Left ventricle myocardium inferior (tissue), 1 donor: ENCODE measurements around the gene PLPP4. TPM values are rescaled to one million over a fixed set of nuclear protein-coding genes. Genes with fewer than 3 reads are reported as not detected.

Experiments
- DNase-seq: peaks from one replicate; pipeline ENCODE4 v3.0.0-alpha.2; 2020
- H3K27ac ChIP-seq: fragments of 200-600 bp; replicated peaks from 2 replicates; pipeline ENCODE4 v1.8.0; 2021
- H3K27me3 ChIP-seq: fragments of 200-600 bp; 2 replicates; pipeline ENCODE4 v1.8.0; 2021; ENCODE audit warnings: low read depth
- H3K36me3 ChIP-seq: fragments of 200-600 bp; 2 replicates; pipeline ENCODE4 v1.8.0; 2021
- H3K4me1 ChIP-seq: fragments of 200-600 bp; 2 replicates; pipeline ENCODE4 v1.8.0; 2021
- H3K4me3 ChIP-seq: fragments of 200-600 bp; 2 replicates; pipeline ENCODE4 v1.8.0; 2021; ENCODE audit warnings: mild to moderate bottlenecking, moderate library complexity
- H3K9me3 ChIP-seq: fragments of 200-600 bp; replicated peaks from 2 replicates; pipeline ENCODE4 v1.8.0; 2021
- CTCF ChIP-seq: fragments of 200-600 bp; IDR thresholded peaks from 2 replicates; pipeline ENCODE4 v1.8.0; 2021; ENCODE audit warnings: antibody characterized with exemption, mild to moderate bottlenecking, borderline replicate concordance
- intact Hi-C: fragments of 100-400 bp; cut with micrococcal nuclease; formaldehyde crosslinking; loops from one replicate; pipeline ENCODE4 v1.11.0; 2022
- total RNA-seq: library from RNA; stranded (reverse); fragmentation: NEBNext Ultra II Directional; extraction: Animal tissue kit (Norgen Biotek cat#: 25700); gene quantifications from one replicate; pipeline ENCODE4 v1.2.1, GENCODE V29; 2021
- donor health status: DM: no; HTN: yes; CAD: no; lungs with severe emphysema.

PLPP4 gene
- total RNA-seq, 1 donor from 2014 or later = not detected

- peaks cover 7% of the 10 kb centered on the region for H3K9me3 ChIP-seq
- no peak for TF ChIP-seq CTCF
- peaks cover 13% of the 10 kb centered on the region for H3K27me3 ChIP-seq
- intact Hi-C loops = no loop called here
- no peak overlapping the region for H3K27ac ChIP-seq
- no peaks in the 10 kb centered on the region for H3K36me3 ChIP-seq
- no peaks in the 10 kb centered on the region for H3K4me1 ChIP-seq
- DNase-seq = no peak
- no peak overlapping the region for H3K4me3 ChIP-seq
Measured at GRCh38 chr10:120598386-120598785, 141.4 kb downstream of the PLPP4 start.

GRCh38 chr10:120599200-120599724 lies 142.2 kb downstream of the PLPP4 start:
- intact Hi-C loops = no loop called here
- no peak for TF ChIP-seq CTCF
- H3K4me3 ChIP-seq = no peak overlapping the region

GRCh38 chr10:120600871-120601649 lies 144.0 kb downstream of the PLPP4 start:
- Histone ChIP-seq H3K9me3 (peaks cover 7% of the 10 kb centered on the region), H3K36me3 (no peaks in the 10 kb centered on the region), H3K4me3 (no peak overlapping the region), H3K27me3 (peaks cover 9% of the 10 kb centered on the region), H3K4me1 (no peaks in the 10 kb centered on the region), H3K27ac (no peak overlapping the region)
- intact Hi-C loops = no loop called here
- DNase-seq = no peak
- no peak for TF ChIP-seq CTCF

More at GRCh38 chr10:120599200-120599724, 142.2 kb downstream of the PLPP4 start:
- Histone ChIP-seq H3K4me1 (no peaks in the 10 kb centered on the region), H3K27ac (no peak overlapping the region), H3K27me3 (peaks cover 13% of the 10 kb centered on the region), H3K9me3 (peaks cover 7% of the 10 kb centered on the region), H3K36me3 (no peaks in the 10 kb centered on the region)
- DNase-seq = no peak

- peaks cover 8% of the 10 kb centered on the region for H3K27me3 ChIP-seq
- no peaks in the 10 kb centered on the region for H3K36me3 ChIP-seq
- no peak overlapping the region for H3K27ac ChIP-seq
- intact Hi-C loops = no loop called here
- no peak for DNase-seq
- TF ChIP-seq CTCF = no peak
- H3K9me3 ChIP-seq = peaks cover 7% of the 10 kb centered on the region
- no peak overlapping the region for H3K4me3 ChIP-seq
- no peaks in the 10 kb centered on the region for H3K4me1 ChIP-seq
Measured at GRCh38 chr10:120601999-120602398, 145.0 kb downstream of the PLPP4 start.

GRCh38 chr10:120605410-120605809 lies 148.4 kb downstream of the PLPP4 start:
- no peak for TF ChIP-seq CTCF
- Histone ChIP-seq H3K27ac (no peak overlapping the region), H3K27me3 (peaks cover 5% of the 10 kb centered on the region), H3K9me3 (peaks cover 7% of the 10 kb centered on the region), H3K4me3 (no peak overlapping the region), H3K4me1 (no peaks in the 10 kb centered on the region), H3K36me3 (no peaks in the 10 kb centered on the region)
- DNase-seq = no peak
- intact Hi-C loops = no loop called here
